HEK293T (cell line): ENCODE data around the gene NOXA1.

Experiments used
- FOXM1 ChIP-seq: fragments of 450-650 bp; IDR thresholded peaks from 2 replicates; pipeline ENCODE4 v1.6.1; 2017; ENCODE audit warnings: mild to moderate bottlenecking, borderline replicate concordance
- SP1 ChIP-seq: fragments of 450-650 bp; IDR thresholded peaks from 2 replicates; pipeline ENCODE4 v1.6.1; 2017
- SUZ12 ChIP-seq: fragments of 450-650 bp; IDR thresholded peaks from 2 replicates; pipeline ENCODE4 v1.6.1; 2016; ENCODE audit warnings: mild to moderate bottlenecking
- TARDBP ChIP-seq: fragments of 450-650 bp; IDR thresholded peaks from 2 replicates; pipeline ENCODE4 v1.6.1; 2016

DNA sequence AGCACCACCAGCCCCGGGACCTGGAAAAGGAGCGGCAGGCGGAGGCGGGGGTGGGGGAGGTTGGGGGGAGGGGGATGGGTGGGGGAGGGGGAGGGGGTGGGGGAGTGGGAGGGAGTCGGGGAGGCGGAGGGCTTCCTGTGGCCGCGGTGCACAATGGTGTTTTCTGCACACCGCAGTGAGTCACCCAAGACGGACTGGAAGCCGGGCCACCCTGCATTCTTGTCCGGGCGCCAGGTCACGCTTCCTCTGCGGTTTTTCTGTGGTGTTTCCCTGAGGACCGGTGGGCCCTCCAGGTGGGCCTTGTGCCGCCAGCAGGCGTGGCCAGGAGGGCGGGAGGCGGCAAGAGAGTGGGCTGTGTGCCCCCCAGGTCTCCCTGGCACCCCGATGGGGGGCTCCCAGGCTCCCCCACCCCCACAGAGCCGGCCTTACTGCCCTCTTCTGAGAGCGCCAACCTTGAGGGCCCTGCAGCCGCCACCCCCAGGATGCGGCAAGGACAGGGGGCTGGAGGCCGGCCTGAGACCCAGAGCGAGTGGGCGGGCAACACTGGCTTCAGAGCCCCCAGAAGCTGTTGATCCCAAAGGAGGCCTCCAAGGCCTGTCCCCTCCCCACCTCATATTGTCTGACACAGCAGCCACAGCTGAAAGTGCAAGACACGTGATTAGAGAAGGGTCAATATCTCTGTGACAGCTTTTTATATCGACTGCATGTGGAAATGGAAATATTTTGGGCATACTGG lies 11.4 kb upstream of the NOXA1 start:
- TF ChIP-seq SP1 (no peak), SUZ12 (no peak), TARDBP (no peak), FOXM1 (no peak)
